PFSK-1 (cell line): ENCODE data around the gene OR51M1.

Source experiments
- FOXP2 ChIP-seq: optimal IDR thresholded peaks from 2 replicates; pipeline ENCODE3; 2011; ENCODE audit warnings: borderline replicate concordance, control low read depth, inconsistent platforms; ENCODE audit not compliant: insufficient read depth; ENCODE audit errors: extremely low read length, extremely low read depth
- POLR2AphosphoS5 ChIP-seq: IDR thresholded peaks from 2 replicates; pipeline ENCODE4 v1.6.1; 2012; ENCODE audit warnings: low read depth, mild to moderate bottlenecking, control low read depth, low read length, moderate library complexity
- SIN3A ChIP-seq: IDR thresholded peaks from 2 replicates; pipeline ENCODE4 v1.6.1; 2012; ENCODE audit warnings: mild to moderate bottlenecking, low read length, moderate library complexity, borderline replicate concordance; ENCODE audit not compliant: insufficient read depth
- TAF1 ChIP-seq: IDR thresholded peaks from 2 replicates; pipeline ENCODE4 v1.6.1; 2012; ENCODE audit warnings: low read length, control low read depth, borderline replicate concordance; ENCODE audit not compliant: insufficient read depth
- TF ChIP-seq, protein P1 (sequence below), 2 experiments: IDR thresholded peaks; 2 replicates each; pipeline versions ENCODE4 v1.6.1 to v1.8.0; 2011 to 2012; ENCODE audit warnings: low read depth in 2 of 2, low read length in 2 of 2, control low read depth in 1 of 2, inconsistent platforms in 1 of 2, mild to moderate bottlenecking in 1 of 2, moderate library complexity in 1 of 2; ENCODE audit not compliant: insufficient read depth in 1 of 2

DNA sequence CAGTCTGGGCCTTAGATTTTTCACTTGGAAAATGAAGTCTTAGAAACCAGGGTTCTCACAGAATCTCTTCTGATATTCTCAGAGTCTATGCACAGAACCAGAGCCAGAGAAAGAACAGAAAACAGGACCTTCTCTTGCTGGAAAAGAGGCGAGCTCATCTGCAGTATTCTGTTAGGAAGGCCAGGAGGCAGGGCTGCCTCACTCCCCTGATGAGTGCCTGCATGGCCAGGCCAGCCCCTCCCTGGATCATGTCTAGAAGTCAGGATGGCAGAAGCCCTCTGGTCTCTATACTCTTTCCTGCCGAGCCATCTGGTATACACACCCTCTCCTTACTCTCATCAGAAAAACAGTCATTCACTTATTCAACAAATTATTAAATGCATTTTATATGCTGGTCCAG lies 723 bp downstream of the OR51M1 start:
- no peak for TF ChIP-seq SIN3A
- TF ChIP-seq TAF1, result no peak
- TF ChIP-seq POLR2AphosphoS5, result no peak
- TF ChIP-seq, protein P1, sequence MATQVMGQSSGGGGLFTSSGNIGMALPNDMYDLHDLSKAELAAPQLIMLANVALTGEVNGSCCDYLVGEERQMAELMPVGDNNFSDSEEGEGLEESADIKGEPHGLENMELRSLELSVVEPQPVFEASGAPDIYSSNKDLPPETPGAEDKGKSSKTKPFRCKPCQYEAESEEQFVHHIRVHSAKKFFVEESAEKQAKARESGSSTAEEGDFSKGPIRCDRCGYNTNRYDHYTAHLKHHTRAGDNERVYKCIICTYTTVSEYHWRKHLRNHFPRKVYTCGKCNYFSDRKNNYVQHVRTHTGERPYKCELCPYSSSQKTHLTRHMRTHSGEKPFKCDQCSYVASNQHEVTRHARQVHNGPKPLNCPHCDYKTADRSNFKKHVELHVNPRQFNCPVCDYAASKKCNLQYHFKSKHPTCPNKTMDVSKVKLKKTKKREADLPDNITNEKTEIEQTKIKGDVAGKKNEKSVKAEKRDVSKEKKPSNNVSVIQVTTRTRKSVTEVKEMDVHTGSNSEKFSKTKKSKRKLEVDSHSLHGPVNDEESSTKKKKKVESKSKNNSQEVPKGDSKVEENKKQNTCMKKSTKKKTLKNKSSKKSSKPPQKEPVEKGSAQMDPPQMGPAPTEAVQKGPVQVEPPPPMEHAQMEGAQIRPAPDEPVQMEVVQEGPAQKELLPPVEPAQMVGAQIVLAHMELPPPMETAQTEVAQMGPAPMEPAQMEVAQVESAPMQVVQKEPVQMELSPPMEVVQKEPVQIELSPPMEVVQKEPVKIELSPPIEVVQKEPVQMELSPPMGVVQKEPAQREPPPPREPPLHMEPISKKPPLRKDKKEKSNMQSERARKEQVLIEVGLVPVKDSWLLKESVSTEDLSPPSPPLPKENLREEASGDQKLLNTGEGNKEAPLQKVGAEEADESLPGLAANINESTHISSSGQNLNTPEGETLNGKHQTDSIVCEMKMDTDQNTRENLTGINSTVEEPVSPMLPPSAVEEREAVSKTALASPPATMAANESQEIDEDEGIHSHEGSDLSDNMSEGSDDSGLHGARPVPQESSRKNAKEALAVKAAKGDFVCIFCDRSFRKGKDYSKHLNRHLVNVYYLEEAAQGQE (IDR thresholded peaks at IDR 0.05; ENCODE audit: insufficient read depth in 1 of 2, low read depth in 2 of 2, low read length in 2 of 2), result no peak
- TF ChIP-seq FOXP2, result no peak
